Chondrocyte (in vitro differentiated cells): ENCODE data around the gene TMEM248. TPM values are rescaled to one million over a fixed set of nuclear protein-coding genes. Genes with fewer than 3 reads are reported as not detected.

ENCODE experiments used
- DNase-seq: peaks from one replicate; pipeline ENCODE4 v3.0.0; 2021; ENCODE audit warnings: mixed read lengths, low spot score
- H3K27ac Mint-ChIP-seq: one replicate; pipeline ENCODE4 v1.8.0; 2021; ENCODE audit warnings: mild to moderate bottlenecking, moderate library complexity, mixed read lengths; ENCODE audit not compliant: unreplicated experiment
- H3K27me3 Mint-ChIP-seq: 2 replicates; pipeline ENCODE4 v1.8.0; 2021; ENCODE audit warnings: low read depth, mixed read lengths
- H3K36me3 Mint-ChIP-seq: 2 replicates; pipeline ENCODE4 v1.8.0; 2021; ENCODE audit warnings: low read depth, mixed read lengths
- H3K4me1 Mint-ChIP-seq: 2 replicates; pipeline ENCODE4 v1.8.0; 2021; ENCODE audit warnings: low read depth, mild to moderate bottlenecking, mixed read lengths
- H3K4me3 Mint-ChIP-seq: one replicate; pipeline ENCODE4 v1.8.0; 2021; ENCODE audit warnings: mild to moderate bottlenecking, moderate library complexity, mixed read lengths; ENCODE audit not compliant: unreplicated experiment
- H3K9me3 Mint-ChIP-seq: 2 replicates; pipeline ENCODE4 v1.8.0; 2021; ENCODE audit warnings: low read depth, mixed read lengths
- total RNA-seq: library from RNA; stranded (reverse); gene quantifications from 3 replicates; pipeline ENCODE4 v1.2.1, GENCODE V29; 2021
- TF ChIP-seq, protein P1 (sequence below): fragments of 200-600 bp; sonication (generic); IDR thresholded peaks from 2 replicates; pipeline ENCODE4 v1.5.0; 2021; ENCODE audit warnings: antibody characterized with exemption, mild to moderate bottlenecking, moderate library complexity

TMEM248 gene
- total RNA-seq, 1 donor from 2014 or later, result 83.0 TPM

DNA sequence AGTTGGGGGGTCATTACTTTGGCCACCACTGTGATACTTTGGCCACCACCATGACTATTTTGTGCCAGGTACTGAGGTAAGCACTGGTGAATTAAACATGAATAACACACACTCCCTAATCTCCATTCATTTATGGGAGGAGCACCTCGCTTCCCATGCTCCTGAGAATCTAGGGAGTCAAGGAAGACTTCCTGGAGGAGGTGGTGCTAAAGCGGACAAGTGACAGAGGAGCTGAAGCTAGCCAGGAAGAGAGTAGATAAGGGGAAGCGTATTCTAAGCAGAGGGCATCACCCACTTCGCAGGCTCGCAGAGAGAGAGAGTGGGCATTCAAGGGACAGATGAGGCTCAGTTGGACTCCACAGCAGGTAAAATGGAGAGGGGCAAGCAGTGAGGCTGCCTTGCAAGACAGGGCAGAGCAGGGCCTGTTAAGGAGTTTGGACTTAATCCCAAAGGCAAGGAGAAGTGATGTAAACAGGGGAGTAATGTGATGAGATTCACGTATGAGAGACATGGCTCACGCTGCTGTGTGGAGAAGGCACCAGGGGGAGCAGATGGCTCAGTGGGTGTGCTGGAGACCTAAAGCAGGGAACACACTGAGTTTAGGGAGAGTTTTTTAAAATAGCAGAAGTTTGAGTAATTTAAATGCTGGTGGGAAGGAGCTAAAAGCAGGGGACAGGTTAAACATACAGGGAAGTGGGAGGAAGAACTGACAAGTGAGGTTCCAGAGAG, 21.3 kb upstream of the TMEM248 start:
- no peaks in the 10 kb centered on the region for H3K27me3 Mint-ChIP-seq
- no peaks in the 10 kb centered on the region for H3K4me1 Mint-ChIP-seq
- H3K4me3 Mint-ChIP-seq, result no peak overlapping the region
- peaks cover 7% of the 10 kb centered on the region for H3K36me3 Mint-ChIP-seq
- no peaks in the 10 kb centered on the region for H3K9me3 Mint-ChIP-seq
- no peak for DNase-seq
- H3K27ac Mint-ChIP-seq, result no peak overlapping the region
- TF ChIP-seq, protein P1, sequence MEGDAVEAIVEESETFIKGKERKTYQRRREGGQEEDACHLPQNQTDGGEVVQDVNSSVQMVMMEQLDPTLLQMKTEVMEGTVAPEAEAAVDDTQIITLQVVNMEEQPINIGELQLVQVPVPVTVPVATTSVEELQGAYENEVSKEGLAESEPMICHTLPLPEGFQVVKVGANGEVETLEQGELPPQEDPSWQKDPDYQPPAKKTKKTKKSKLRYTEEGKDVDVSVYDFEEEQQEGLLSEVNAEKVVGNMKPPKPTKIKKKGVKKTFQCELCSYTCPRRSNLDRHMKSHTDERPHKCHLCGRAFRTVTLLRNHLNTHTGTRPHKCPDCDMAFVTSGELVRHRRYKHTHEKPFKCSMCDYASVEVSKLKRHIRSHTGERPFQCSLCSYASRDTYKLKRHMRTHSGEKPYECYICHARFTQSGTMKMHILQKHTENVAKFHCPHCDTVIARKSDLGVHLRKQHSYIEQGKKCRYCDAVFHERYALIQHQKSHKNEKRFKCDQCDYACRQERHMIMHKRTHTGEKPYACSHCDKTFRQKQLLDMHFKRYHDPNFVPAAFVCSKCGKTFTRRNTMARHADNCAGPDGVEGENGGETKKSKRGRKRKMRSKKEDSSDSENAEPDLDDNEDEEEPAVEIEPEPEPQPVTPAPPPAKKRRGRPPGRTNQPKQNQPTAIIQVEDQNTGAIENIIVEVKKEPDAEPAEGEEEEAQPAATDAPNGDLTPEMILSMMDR, result no peak

DNA sequence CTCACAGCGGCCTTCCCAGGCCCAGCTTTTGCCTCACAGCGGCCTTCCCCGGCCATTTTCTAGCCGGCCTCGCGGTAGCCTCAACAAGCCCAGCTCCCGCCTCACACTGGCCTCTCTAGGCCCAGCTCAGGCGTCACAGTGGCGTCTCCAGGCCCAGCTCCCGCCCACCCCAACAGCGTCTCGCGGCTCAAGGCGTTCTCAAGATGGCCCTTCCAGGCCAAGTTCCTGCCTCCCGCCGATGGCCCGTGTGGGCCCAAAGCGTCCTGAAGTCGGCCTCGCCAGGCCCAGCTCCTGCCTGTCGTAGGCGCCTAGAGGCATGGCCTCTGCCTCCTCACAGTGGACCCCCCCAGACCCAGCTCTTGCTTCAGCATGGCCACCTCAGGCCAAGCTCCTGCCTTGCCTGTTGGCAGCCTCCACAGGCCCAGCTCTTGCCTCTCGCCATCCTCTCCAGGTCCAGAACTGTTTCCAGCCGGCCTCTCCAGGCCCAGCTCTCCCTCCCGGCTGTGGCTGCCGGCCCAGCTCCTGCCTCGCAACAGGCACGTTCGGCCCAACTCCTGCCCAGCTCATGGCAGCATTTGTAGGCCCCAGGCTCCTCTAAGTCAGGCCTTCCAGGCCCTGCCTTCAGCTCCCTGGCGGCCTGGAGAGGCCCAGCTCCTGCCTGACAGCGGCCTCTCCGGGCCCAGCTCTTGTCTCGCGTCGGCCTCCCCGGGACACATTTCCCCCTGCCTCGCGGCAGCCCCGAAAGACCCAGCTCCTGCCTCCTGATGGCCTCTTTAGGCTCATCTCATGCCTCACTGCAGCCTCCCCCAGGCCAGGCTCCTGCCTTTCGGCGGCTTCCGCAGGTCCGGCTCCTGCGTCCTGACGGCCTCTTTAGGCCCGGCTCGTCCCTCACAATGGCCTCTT, 18.8 kb upstream of the TMEM248 start:
- Mint-ChIP-seq H3K27ac (no peak overlapping the region), H3K27me3 (no peaks in the 10 kb centered on the region), H3K9me3 (no peaks in the 10 kb centered on the region), H3K4me1 (no peaks in the 10 kb centered on the region), H3K36me3 (peaks cover 2% of the 10 kb centered on the region), H3K4me3 (no peak overlapping the region)
- DNase-seq, result peak; percentile 79
- TF ChIP-seq, protein P1, result no peak

DNA sequence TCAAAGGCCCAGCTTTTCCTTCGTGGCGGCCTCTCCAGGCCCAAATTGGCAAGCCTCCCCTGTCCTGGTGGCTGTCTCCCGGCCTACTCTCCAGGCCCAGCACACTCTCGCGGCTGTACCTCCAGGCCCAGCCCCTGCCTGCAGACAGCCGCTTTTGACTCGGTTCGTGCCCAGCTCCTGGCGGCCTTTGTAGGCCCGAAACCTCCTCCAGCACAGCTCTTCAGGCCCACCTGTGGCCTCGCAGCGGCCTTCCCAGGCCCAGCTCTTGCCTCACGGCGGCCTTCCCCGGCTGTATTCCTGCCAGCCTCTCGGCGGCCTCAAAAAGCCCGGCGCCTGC, 18.2 kb upstream of the TMEM248 start:
- Mint-ChIP-seq H3K27me3 (no peaks in the 10 kb centered on the region), H3K4me3 (no peak overlapping the region), H3K27ac (no peak overlapping the region), H3K4me1 (no peaks in the 10 kb centered on the region), H3K9me3 (no peaks in the 10 kb centered on the region), H3K36me3 (peaks cover 2% of the 10 kb centered on the region)
- DNase-seq, result no peak
- TF ChIP-seq, protein P1, result no peak

DNA sequence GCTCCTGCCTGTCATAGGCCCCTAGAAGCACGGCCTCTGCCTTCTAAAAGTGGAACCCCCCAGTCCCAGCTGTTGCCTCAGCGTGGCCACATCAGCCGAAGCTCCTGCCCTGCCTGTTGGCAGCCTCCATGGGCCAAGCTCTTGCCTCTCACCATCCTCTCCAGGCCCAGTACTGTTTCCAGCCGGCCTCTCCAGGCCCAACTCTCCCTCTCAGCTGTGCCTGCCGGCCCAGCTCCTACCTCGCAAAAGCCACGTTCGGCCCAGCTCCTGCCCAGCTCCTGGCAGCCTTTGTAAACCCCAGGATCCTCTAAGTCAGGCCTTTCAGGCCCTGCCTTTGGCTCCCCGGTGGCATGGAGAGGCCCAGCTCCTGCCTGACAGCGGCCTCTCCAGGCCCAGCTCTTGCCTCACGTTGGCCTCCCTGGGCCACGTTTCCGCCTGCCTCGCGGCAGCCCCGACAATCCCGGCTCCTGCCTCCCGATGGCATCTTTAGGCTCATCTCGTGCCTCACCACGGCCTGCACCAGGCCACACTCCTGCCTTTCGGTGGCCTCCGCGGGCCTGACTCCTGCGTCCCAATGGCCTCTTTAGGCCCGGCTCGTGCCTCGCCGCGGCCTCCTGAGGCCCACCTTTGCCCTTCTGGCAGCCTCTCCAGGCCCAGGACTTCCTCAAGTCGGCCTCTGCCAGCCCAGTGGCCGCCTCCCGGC, 17.5 kb upstream of the TMEM248 start:
- H3K4me1 Mint-ChIP-seq, result no peaks in the 10 kb centered on the region
- no peaks in the 10 kb centered on the region for H3K27me3 Mint-ChIP-seq
- TF ChIP-seq, protein P1, result no peak
- no peak overlapping the region for H3K4me3 Mint-ChIP-seq
- H3K9me3 Mint-ChIP-seq, result no peaks in the 10 kb centered on the region
- peak; percentile 79 for DNase-seq
- peaks cover 2% of the 10 kb centered on the region for H3K36me3 Mint-ChIP-seq
- no peak overlapping the region for H3K27ac Mint-ChIP-seq

DNA sequence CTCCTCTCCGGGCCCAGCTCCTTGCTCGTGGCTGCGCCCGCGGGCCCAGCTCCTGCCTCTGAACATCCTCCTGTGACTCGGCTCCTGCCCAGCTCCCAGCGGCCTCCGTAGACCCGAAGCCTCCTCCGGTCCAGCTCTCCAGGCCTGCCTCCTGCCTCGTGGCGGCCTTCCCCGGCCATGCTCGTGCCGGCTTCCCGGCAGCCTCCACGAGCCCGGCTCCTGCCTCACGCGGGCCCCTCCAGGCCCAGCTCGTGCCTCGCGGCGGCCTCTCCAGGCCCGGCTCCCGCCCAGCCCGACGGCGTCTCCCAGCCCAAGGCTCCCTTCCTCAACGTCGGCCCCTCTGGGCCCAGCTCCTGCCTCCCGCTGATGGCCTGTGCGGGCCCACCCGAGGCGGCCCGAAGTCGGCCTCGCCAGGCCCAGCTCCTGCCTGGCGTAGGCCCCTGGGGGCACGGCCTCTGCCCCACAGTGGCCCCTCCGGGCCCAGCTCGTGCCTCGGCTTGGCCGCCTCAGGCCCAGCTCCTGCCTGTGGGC, 16.9 kb upstream of the TMEM248 start:
- TF ChIP-seq, protein P1, result no peak
- peaks cover 2% of the 10 kb centered on the region for H3K36me3 Mint-ChIP-seq
- DNase-seq, result no peak
- H3K4me1 Mint-ChIP-seq, result no peaks in the 10 kb centered on the region
- H3K27me3 Mint-ChIP-seq, result no peaks in the 10 kb centered on the region
- H3K27ac Mint-ChIP-seq, result no peak overlapping the region
- no peaks in the 10 kb centered on the region for H3K9me3 Mint-ChIP-seq
- no peak overlapping the region for H3K4me3 Mint-ChIP-seq
